GM12878 (cell line): ENCODE measurements around the gene NPM3. TPM values are rescaled to one million over a fixed set of nuclear protein-coding genes. Genes with fewer than 3 reads are reported as not detected.

Source experiments
- CHD2 ChIP-seq: IDR thresholded peaks from 2 replicates; pipeline ENCODE4 v1.6.1; 2011; ENCODE audit warnings: low read depth, low read length, improper control_type of control experiment, borderline replicate concordance
- DPF2 ChIP-seq: fragments of 450-650 bp; IDR thresholded peaks from 2 replicates; pipeline ENCODE4 v1.6.1; 2017; ENCODE audit warnings: mild to moderate bottlenecking
- IRF5 ChIP-seq: fragments of 450-650 bp; IDR thresholded peaks from 2 replicates; pipeline ENCODE4 v1.6.1; 2017; ENCODE audit warnings: borderline replicate concordance
- KDM1A ChIP-seq: fragments of 200-600 bp; sonication (generic); IDR thresholded peaks from 2 replicates; pipeline ENCODE4 v1.6.1; 2016; ENCODE audit warnings: borderline replicate concordance
- RUNX3 ChIP-seq: IDR thresholded peaks from 2 replicates; pipeline ENCODE4 v1.6.1; 2012; ENCODE audit warnings: low read length, inconsistent platforms
- STAT1 ChIP-seq: fragments of 450-650 bp; conservative IDR thresholded peaks from 2 replicates; pipeline ENCODE4 v1.6.1; 2014; ENCODE audit warnings: antibody characterized with exemption, mild to moderate bottlenecking
- TAF1 ChIP-seq: IDR thresholded peaks from 2 replicates; pipeline ENCODE4 v1.6.1; 2011; ENCODE audit warnings: mild to moderate bottlenecking, low read depth, low read length, borderline replicate concordance
- ZNF274 ChIP-seq: IDR thresholded peaks from one replicate; pipeline ENCODE4 v1.8.0; 2011; ENCODE audit not compliant: insufficient read length, insufficient read depth
- polyA plus RNA-seq, 11 experiments: library from polyadenylated mRNA; depleted of rRNA in 4 of 11; unstranded in 6 of 11; stranded (reverse) in 5 of 11; fragments of >200 nt; fragmentation: Nextera tagmentation in 4 of 11; fragmentation: Illumina TruSeq in 1 of 11; extraction: Ambion mirVana in 4 of 11; extraction: Trizol in 1 of 11; gene quantifications; 1 replicate in 1 of 11; 2 replicates in 10 of 11; pipeline versions ENCODE4 v1.2.1 to v1.2.3, GENCODE V29; 2011 to 2016; ENCODE audit warnings: inconsistent platforms in 2 of 11, missing spikeins in 2 of 11, low read depth in 1 of 11
- total RNA-seq, 4 experiments: library from RNA; depleted of rRNA in 3 of 4; stranded (reverse); fragments of >200 nt in 3 of 4; fragmentation: Illumina TruSeq in 1 of 4; extraction: Trizol in 1 of 4; gene quantifications; 2 replicates each; pipeline versions ENCODE4 v1.2.1 to v1.2.3, GENCODE V29; 2013 to 2021
- TF ChIP-seq, protein P1 (sequence below): fragments of 450-650 bp; IDR thresholded peaks from 2 replicates; pipeline ENCODE4 v1.6.1; 2016; ENCODE audit warnings: mild to moderate bottlenecking
- TF ChIP-seq, protein P2 (sequence below): fragments of 450-650 bp; IDR thresholded peaks from 2 replicates; pipeline ENCODE4 v1.6.1; 2016; ENCODE audit warnings: mild to moderate bottlenecking
- TF ChIP-seq, protein P3 (sequence below): fragments of 450-650 bp; IDR thresholded peaks from 2 replicates; pipeline ENCODE4 v1.6.1; 2017; ENCODE audit warnings: mild to moderate bottlenecking, low read depth, inconsistent platforms; ENCODE audit not compliant: poor library complexity, severe bottlenecking

NPM3 gene
- total and polyA plus RNA-seq, 10 of the 15 experiments (the other 5 are each of a cell fraction or from before 2014, with no cell fraction given), result 13.0 to 171 (median 93.3) TPM

DNA sequence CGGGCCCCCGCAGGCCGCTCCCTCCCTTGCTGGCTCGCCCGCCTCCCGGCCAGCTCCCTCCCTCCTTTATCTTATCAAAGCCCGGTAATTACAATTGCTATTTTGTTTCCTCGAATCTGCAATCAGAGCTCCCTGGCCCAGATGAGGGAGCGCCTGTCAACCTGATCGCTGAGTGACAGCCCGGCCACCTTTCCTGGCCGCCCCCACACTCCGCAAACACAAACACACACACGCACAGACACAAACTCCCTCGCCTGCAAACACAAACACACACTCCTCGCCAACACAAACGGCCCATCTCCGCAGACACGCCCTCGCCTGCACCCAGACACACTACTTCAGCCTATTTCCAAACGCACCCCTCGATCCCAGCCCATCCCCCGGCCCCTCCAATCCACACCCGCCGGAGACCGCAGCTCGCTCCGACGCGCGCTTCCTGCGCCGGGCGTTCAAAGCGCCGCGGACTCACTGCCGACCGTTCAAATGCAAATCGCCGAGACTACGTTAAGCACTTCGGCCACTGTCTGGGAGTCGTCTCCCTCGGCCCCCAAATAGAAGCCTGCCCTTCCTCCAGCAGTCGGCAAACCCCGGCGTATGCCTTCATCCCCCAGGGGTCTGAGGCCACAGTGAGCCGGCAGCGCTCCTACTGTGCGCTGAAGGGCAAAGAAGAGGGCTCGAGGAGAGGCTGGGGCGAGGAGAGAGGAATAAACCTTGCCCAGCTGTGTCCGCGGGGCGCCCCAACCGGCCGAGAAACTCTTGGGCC lies 4.3 kb downstream of the NPM3 start (continued):
- TF ChIP-seq, protein P1, sequence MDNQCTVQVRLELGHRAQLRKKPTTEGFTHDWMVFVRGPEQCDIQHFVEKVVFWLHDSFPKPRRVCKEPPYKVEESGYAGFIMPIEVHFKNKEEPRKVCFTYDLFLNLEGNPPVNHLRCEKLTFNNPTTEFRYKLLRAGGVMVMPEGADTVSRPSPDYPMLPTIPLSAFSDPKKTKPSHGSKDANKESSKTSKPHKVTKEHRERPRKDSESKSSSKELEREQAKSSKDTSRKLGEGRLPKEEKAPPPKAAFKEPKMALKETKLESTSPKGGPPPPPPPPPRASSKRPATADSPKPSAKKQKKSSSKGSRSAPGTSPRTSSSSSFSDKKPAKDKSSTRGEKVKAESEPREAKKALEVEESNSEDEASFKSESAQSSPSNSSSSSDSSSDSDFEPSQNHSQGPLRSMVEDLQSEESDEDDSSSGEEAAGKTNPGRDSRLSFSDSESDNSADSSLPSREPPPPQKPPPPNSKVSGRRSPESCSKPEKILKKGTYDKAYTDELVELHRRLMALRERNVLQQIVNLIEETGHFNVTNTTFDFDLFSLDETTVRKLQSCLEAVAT, result 0 out of 2 replicates have a peak, but pooled peaks have one; percentile 52
- TF ChIP-seq, protein P2, sequence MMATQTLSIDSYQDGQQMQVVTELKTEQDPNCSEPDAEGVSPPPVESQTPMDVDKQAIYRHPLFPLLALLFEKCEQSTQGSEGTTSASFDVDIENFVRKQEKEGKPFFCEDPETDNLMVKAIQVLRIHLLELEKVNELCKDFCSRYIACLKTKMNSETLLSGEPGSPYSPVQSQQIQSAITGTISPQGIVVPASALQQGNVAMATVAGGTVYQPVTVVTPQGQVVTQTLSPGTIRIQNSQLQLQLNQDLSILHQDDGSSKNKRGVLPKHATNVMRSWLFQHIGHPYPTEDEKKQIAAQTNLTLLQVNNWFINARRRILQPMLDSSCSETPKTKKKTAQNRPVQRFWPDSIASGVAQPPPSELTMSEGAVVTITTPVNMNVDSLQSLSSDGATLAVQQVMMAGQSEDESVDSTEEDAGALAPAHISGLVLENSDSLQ, result peak; percentile 95
- TF ChIP-seq RUNX3, result peak; percentile 40; the same call in 1 of the 2 replicates
- no peak for TF ChIP-seq TAF1
- peak; percentile 37; the same call in 1 of the 2 replicates for TF ChIP-seq CHD2
- no peak for TF ChIP-seq KDM1A
- TF ChIP-seq ZNF274, result no peak
- TF ChIP-seq STAT1, result no peak
- TF ChIP-seq IRF5, result no peak
- TF ChIP-seq DPF2, result peak; percentile 67
- TF ChIP-seq, protein P3, sequence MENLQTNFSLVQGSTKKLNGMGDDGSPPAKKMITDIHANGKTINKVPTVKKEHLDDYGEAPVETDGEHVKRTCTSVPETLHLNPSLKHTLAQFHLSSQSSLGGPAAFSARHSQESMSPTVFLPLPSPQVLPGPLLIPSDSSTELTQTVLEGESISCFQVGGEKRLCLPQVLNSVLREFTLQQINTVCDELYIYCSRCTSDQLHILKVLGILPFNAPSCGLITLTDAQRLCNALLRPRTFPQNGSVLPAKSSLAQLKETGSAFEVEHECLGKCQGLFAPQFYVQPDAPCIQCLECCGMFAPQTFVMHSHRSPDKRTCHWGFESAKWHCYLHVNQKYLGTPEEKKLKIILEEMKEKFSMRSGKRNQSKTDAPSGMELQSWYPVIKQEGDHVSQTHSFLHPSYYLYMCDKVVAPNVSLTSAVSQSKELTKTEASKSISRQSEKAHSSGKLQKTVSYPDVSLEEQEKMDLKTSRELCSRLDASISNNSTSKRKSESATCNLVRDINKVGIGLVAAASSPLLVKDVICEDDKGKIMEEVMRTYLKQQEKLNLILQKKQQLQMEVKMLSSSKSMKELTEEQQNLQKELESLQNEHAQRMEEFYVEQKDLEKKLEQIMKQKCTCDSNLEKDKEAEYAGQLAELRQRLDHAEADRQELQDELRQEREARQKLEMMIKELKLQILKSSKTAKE, result no peak
